Mucosa of descending colon (tissue), 3 donors: ENCODE results near the gene DNM3. TPM values are rescaled to one million over a fixed set of nuclear protein-coding genes. Genes with fewer than 3 reads are reported as not detected.

Experiments used
- ATAC-seq: fragments of 200-7000 bp; cut with Tn5 transposase; one replicate; pipeline ENCODE4 v1.9.1; 2020; ENCODE audit warnings: mild to moderate bottlenecking, moderate library complexity
- DNase-seq, 3 donors: peaks; one replicate each; pipeline ENCODE4 v3.0.0-alpha.2; 2020
- H3K36me3 ChIP-seq: fragments of 200-600 bp; one replicate; pipeline ENCODE4 v1.8.0; 2021; ENCODE audit warnings: low read depth, mild to moderate bottlenecking
- H3K4me1 ChIP-seq: fragments of 200-600 bp; one replicate; pipeline ENCODE4 v1.8.0; 2021; ENCODE audit warnings: low read depth, mild to moderate bottlenecking
- H3K4me3 ChIP-seq: fragments of 200-600 bp; one replicate; pipeline ENCODE4 v1.8.0; 2021; ENCODE audit warnings: mild to moderate bottlenecking
- H3K9me3 ChIP-seq: fragments of 200-600 bp; one replicate; pipeline ENCODE4 v1.8.0; 2021; ENCODE audit warnings: mild to moderate bottlenecking
- intact Hi-C, 2 donors: fragments of 100-400 bp; cut with DNase I in 1 of 2; cut with micrococcal nuclease in 1 of 2; formaldehyde crosslinking; loops; one replicate each; pipeline versions ENCODE4 v1.11.0 to v1.11.1; 2022; cut with DNase I, micrococcal nuclease
- total RNA-seq, 3 donors: library from RNA; stranded (reverse); fragmentation: NEBNext Ultra II Directional in 2 of 3; extraction: Animal tissue kit (Norgen Biotek cat#: 25700) in 2 of 3; gene quantifications; one replicate each; pipeline versions ENCODE4 v1.2.1 to v1.2.4, GENCODE V29; 2021 to 2023
- TF ChIP-seq, protein P1 (sequence below): fragments of 200-600 bp; IDR thresholded peaks from one replicate; pipeline ENCODE4 v1.8.0; 2022; ENCODE audit warnings: antibody characterized with exemption, mild to moderate bottlenecking
- donor health status: DM: no; HTN: no; CAD: no; lungs with moderate emphysema.
- donor health status: DM: no; HTN: no; CAD: no.
- donor health status: DM: no; HTN: yes; CAD: no.

Gene DNM3
- total RNA-seq, 3 donors from 2014 or later, result 1.4 to 6.4 (median 2.1) TPM

DNA sequence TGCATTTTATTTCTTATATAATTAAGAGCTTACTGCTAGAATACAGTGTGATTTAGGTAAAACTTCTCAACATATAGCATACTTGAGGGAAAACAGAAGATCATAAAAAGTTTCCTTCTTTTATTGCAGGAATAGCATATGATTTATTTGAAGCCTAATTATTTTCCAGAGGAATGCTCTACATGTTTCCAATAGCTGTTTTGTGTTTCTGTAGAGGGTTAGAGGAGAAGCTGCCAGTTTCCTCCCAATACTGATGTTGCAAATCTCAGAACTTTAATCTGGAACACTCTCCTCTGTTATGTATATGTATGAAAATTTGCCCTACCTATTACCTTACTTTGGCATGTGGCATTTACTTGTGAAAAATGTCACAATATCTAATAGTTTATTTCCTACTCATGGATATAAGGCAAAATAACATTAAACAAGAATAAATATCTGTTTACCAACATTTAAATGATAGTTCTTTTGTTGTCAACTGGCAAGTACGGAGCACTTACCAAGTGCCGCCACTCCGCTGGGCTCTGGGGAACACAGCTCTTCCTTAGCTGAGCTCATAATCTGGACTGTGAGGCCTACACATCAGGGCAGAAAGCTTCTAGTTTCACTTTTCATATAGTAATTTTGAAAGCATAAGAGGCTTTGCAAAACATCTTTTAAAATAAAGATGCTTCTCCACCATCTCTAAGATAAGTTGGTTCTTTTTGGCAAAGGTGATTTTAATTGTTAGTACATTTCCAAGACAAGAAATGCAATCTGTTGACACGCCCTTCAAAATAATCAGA lies 339.4 kb downstream of the DNM3 start:
- intact Hi-C loops, result no loop called here
- Histone ChIP-seq H3K36me3 (no peaks in the 10 kb centered on the region), H3K4me1 (peaks cover 12% of the 10 kb centered on the region), H3K4me3 (no peak overlapping the region), H3K9me3 (no peaks in the 10 kb centered on the region)
- ATAC-seq, result peak; percentile 83
- TF ChIP-seq, protein P1, sequence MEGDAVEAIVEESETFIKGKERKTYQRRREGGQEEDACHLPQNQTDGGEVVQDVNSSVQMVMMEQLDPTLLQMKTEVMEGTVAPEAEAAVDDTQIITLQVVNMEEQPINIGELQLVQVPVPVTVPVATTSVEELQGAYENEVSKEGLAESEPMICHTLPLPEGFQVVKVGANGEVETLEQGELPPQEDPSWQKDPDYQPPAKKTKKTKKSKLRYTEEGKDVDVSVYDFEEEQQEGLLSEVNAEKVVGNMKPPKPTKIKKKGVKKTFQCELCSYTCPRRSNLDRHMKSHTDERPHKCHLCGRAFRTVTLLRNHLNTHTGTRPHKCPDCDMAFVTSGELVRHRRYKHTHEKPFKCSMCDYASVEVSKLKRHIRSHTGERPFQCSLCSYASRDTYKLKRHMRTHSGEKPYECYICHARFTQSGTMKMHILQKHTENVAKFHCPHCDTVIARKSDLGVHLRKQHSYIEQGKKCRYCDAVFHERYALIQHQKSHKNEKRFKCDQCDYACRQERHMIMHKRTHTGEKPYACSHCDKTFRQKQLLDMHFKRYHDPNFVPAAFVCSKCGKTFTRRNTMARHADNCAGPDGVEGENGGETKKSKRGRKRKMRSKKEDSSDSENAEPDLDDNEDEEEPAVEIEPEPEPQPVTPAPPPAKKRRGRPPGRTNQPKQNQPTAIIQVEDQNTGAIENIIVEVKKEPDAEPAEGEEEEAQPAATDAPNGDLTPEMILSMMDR, result no peak
- DNase-seq, result peak; percentile 49 to 63 (median 54)

DNA sequence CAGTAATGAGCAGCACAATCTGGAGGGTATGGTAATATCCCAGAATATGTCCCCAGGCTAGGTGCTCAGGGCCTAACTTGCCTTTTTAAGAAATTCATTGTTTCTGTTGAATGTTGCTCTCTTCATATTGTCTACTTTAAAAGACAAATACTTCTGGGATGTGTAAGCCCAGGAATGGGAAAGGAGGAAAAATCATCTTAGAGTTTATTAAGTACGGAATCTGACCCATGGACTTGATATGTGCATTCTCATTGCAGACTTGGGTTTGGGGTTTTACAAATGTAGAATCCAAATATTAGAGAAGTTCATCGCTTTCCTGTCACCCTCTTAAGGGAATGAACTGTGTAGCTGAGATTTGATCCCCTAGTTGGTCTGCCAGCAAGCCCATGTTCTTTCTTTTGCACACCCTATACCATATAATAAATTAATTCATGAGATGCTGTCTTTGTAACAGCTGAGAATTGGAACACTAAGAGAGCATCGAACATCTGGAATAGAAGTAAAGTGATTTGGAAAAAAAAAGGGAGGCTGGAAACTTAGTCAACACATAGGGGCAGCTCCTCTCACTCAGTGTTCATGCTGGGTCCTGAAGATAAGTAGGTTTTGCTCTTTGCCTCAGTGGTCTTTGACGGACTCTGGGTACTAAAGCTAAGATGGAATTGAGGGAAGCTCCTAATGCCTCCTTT lies 343.4 kb downstream of the DNM3 start:
- intact Hi-C loops, result no loop called here
- no peak for ATAC-seq
- TF ChIP-seq, protein P1, result no peak
- no peaks in the 10 kb centered on the region for H3K9me3 ChIP-seq
- DNase-seq, result no peak
- H3K36me3 ChIP-seq, result no peaks in the 10 kb centered on the region
- peaks cover 12% of the 10 kb centered on the region for H3K4me1 ChIP-seq
- H3K4me3 ChIP-seq, result no peak overlapping the region

DNA sequence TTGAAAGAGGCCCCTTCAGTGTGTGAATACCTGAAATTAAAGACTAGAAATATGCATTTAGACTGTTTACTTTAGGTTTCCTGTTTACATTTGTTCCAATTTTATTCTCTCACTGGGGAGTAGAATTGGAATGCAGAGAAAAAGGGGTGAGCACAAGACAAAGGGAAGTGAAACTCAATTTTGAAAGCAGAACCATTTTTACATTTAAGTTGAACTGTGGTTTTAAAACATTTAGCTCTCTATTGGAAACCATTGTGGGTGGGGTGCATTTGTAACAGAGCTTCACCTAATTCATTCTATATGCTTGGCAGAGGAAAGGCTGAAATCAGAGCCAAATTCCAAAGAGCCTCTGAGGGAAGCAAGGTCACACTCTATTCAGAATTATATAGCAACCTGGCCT lies 343.9 kb downstream of the DNM3 start:
- H3K9me3 ChIP-seq, result no peaks in the 10 kb centered on the region
- no peaks in the 10 kb centered on the region for H3K36me3 ChIP-seq
- no peak for DNase-seq
- no peak overlapping the region for H3K4me3 ChIP-seq
- TF ChIP-seq, protein P1, result no peak
- peak; percentile 25 for ATAC-seq
- intact Hi-C loops, result no loop called here
- H3K4me1 ChIP-seq, result peaks cover 10% of the 10 kb centered on the region

DNA sequence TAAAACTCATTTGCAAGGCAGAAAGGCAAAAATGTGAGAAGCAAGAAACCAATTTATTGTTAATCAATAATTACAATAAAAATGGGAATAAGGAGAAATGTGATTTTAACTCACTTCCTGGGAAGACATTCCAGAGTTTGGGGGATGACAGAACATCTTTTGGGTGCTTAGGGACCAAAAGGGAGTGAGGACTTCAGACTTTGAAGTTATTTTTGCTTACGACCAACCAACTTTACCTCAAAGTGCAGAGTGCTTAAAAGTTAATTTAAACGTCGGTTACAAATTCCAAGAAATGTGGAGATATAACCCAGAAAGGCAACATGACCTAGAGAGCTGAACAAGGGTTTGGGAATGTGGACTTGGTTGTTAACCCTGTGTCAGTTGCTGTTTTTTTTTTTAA lies 344.7 kb downstream of the DNM3 start:
- no peak for DNase-seq
- TF ChIP-seq, protein P1, result no peak
- ATAC-seq, result no peak
- no peaks in the 10 kb centered on the region for H3K9me3 ChIP-seq
- no peak overlapping the region for H3K4me3 ChIP-seq
- peaks cover 8% of the 10 kb centered on the region for H3K4me1 ChIP-seq
- intact Hi-C loops, result no loop called here
- no peaks in the 10 kb centered on the region for H3K36me3 ChIP-seq

DNA sequence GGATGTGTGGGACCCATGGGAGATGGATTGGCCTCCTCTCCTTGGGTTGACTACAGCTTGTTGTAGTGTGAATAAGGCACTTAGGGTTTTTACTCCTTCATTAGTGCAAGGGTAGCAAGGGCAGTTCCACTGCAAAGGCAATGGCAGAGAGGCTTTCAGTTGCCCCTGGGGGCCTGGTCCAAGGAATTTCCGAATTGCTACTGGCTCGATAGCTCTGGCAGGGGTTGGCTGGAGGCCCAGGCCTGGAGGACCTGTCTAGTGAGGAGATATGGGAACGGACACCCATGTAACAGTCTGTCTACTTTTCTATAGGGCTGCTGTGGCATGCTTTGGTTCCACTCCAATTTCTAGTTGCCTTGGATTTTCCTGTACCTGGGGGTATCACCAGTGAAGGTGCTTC lies 360.3 kb downstream of the DNM3 start:
- H3K9me3 ChIP-seq, result peaks cover 9% of the 10 kb centered on the region
- H3K4me1 ChIP-seq, result no peaks in the 10 kb centered on the region
- DNase-seq (no peak), ATAC-seq (no peak)
- intact Hi-C loops, result no loop called here
- TF ChIP-seq, protein P1, result no peak
- no peak overlapping the region for H3K4me3 ChIP-seq
- H3K36me3 ChIP-seq, result no peaks in the 10 kb centered on the region
